NB4 (cell line): ENCODE measurements around the gene STARD3NL.
"Not testable (repeated sequence)": the region's sequence is repeated elsewhere in the genome, so short reads cannot be mapped to it uniquely, and the experiment has no call there.

Experiments used
- DNase-seq: peaks from one replicate; pipeline ENCODE4 v3.0.0; 2010; ENCODE audit warnings: low read depth
- H3K4me3 ChIP-seq: one replicate; pipeline ENCODE4 v1.5.1; 2011; ENCODE audit warnings: mild to moderate bottlenecking, low read depth, low read length, moderate library complexity
- MYC ChIP-seq: IDR thresholded peaks from 2 replicates; pipeline ENCODE4 v1.6.1; 2011; ENCODE audit warnings: low read depth, low read length
- POLR2A ChIP-seq: IDR thresholded peaks from 2 replicates; pipeline ENCODE4 v1.6.1; 2011; ENCODE audit warnings: mild to moderate bottlenecking; ENCODE audit not compliant: insufficient read length; ENCODE audit errors: extremely low read depth
- TF ChIP-seq, protein P1 (sequence below): IDR thresholded peaks from one replicate; pipeline ENCODE4 v1.5.1; 2012; ENCODE audit warnings: low read depth, low read length
- TF ChIP-seq, protein P2 (sequence below): IDR thresholded peaks from 2 replicates; pipeline ENCODE4 v1.6.1; 2011; ENCODE audit warnings: low read depth, low read length

STARD3NL gene

DNA sequence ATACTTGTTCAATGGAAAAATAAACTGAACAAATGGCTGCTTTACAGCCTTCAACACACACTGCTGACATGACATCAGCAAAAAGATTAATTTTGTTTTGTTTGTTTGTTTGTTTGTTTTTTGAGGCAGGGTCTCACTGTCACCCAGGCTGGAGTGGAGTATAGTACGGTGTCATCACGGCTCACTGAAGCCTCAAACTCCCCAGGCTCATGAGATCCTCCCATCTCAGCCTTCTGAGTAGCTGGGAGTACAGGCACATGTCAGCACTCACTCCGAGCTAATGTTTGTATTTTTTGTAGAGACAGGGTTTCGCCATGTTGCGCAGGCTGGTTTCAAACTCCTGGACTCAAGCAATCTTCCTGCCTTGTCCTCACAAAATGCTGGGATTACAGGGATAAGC is 84.5 kb downstream of the STARD3NL start:
- no peak overlapping the region for H3K4me3 ChIP-seq
- no peak for TF ChIP-seq POLR2A
- TF ChIP-seq, protein P1, sequence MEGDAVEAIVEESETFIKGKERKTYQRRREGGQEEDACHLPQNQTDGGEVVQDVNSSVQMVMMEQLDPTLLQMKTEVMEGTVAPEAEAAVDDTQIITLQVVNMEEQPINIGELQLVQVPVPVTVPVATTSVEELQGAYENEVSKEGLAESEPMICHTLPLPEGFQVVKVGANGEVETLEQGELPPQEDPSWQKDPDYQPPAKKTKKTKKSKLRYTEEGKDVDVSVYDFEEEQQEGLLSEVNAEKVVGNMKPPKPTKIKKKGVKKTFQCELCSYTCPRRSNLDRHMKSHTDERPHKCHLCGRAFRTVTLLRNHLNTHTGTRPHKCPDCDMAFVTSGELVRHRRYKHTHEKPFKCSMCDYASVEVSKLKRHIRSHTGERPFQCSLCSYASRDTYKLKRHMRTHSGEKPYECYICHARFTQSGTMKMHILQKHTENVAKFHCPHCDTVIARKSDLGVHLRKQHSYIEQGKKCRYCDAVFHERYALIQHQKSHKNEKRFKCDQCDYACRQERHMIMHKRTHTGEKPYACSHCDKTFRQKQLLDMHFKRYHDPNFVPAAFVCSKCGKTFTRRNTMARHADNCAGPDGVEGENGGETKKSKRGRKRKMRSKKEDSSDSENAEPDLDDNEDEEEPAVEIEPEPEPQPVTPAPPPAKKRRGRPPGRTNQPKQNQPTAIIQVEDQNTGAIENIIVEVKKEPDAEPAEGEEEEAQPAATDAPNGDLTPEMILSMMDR, result no peak
- TF ChIP-seq, protein P2, sequence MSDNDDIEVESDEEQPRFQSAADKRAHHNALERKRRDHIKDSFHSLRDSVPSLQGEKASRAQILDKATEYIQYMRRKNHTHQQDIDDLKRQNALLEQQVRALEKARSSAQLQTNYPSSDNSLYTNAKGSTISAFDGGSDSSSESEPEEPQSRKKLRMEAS, result no peak
- TF ChIP-seq MYC, result no peak
- DNase-seq, result no peak

DNA sequence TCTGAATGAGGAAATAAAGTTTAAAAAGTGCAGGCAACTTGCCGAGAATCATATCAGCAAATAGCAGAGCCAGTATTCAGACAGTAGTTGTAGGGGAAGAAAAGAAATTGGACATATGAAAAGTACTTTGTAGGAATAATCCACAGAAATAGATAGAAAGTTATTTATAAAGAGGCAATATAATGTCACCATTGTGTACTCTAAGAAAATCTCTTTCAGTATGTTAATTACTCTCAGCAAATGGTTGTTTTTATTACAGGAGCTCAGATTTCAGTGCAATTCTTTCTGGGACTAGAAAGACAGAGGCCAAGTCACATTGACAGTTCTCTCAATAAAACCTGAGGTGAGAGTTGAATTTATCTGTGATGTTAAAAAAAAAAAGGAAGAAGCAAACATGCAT is 85.2 kb downstream of the STARD3NL start:
- not testable (repeated sequence) for DNase-seq, H3K4me3 ChIP-seq

DNA sequence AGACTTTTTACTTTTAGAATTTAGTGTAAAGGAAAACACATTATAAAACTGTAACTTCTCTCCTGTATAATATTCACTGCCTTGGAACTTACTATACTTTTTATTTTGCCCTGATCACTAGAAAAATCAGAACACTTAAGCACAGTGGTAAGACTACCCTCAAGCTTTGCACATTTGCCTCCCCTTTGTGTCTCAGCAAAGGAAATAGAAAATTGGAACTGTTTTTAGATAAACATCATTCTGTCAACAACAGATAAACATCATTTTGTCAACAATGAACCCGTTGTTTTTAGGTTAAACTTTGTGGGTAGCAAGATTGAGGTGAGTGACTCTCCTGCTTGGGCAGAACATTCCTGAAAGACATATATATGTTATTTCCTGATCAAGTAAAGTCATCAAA is 86.6 kb downstream of the STARD3NL start:
- DNase-seq, H3K4me3 ChIP-seq: not testable (repeated sequence)

DNA sequence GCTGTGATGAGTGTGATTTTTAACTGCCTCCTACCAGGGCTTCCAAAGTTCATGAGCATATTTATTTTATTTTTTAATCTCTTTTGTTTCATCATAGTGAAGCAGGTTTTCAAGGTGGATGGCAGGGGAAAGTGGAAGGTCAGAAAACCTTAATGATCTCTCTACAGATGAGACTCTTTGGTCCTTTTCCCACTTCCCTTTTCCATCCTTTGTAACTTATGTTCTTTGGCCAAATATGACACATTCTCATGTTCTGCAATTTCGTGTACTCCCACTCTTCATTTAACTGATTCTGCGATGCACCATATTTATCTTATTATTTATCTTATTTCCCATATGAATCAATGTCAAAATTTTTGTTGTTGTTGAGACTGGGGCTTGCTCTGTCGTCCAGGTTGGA is 87.9 kb downstream of the STARD3NL start:
- peak; percentile 61 for DNase-seq
- H3K4me3 ChIP-seq, result not testable (repeated sequence)

DNA sequence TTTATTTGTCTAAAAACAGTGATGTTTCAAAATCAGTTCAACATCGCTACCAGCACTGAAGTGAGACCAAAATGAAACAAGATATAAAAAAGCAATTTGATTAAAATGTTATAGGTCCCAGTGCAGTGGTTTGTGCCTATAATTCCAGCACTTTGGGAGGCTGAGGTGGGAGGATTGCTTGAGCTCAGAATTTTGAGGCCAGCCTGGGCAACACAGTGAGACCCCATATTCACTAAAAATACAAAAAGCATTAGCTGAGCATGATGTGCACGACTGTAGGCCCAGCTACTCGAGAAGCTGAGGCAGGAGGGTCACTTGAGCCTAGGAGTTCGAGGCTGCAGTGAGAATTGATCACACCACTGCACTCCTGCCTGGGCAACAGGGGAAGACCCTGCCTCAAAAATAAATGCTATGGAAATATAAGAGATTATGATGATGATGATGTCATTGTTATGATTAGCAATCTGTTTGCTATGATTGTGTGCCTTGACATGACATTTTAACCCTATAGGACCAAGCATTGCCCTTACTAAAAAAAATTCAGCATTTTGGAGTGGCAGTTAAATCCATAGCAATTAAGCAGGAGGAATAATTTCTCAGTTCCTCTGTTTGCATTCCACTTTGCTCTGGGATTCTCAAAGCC is 91.8 kb downstream of the STARD3NL start:
- not testable (repeated sequence) for DNase-seq, H3K4me3 ChIP-seq

DNA sequence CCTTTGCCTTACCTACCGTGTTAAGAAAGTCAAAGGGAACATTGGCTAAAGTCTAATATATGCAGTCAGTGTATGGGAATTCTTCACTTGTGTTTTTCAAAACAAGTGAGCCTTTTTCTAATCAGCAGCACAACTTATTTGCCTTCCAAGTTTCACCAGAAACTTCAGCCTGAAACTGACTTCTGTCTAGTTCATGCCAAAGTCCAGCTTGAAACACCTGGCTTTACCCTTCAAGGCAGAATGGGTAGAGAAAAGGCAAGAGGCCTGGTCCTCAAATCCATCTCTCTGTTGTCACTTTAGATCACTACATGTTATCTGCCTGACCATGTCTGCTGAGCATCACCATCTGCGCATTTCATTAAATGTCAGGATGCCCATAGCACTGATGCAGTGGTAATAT is 92.4 kb downstream of the STARD3NL start:
- not testable (repeated sequence) for H3K4me3 ChIP-seq, DNase-seq

DNA sequence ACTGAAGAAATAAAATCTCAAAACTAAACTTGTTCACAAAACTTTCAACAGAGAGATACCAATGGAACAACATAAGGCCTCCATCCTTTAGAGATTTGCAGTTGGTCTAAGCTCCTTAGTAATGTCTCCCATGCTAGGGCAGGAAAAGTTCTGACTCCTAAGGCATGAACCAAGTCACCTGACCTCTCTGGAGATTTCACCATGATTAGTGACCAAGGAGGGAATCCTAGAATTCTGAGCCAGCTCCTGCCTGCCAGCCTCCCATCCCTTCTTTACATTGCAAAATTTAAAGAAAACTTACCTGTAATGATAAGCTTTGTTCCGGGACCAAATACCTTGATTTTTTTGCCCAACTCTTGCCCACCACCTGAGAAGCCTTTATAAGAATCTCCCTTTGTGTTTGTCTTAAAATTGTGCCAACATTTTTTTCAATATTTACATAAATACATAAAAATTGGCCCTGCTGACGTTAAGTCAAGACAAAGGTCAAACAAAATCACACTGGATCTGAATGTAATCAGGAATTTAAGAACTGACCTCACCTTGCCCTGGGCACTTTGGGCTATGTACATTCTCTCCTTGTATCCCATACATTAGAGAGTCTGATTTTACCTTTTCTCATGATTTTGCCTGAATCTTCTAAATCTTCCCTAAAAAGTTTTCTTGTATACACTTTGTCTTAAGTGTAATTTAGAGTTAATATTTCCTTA is 95.4 kb downstream of the STARD3NL start, which contains the start of gene TARP:
Gene TARP, minus strand, starts transcription at position 351 of the 710 bp plus-strand sequence.
- H3K4me3 ChIP-seq, result peak within 1 kb of the TSS; percentile 71
- no peak for TF ChIP-seq MYC
- TF ChIP-seq, protein P2, result no peak
- no peak for TF ChIP-seq POLR2A
- TF ChIP-seq, protein P1, result no peak
- DNase-seq, result no peak

DNA sequence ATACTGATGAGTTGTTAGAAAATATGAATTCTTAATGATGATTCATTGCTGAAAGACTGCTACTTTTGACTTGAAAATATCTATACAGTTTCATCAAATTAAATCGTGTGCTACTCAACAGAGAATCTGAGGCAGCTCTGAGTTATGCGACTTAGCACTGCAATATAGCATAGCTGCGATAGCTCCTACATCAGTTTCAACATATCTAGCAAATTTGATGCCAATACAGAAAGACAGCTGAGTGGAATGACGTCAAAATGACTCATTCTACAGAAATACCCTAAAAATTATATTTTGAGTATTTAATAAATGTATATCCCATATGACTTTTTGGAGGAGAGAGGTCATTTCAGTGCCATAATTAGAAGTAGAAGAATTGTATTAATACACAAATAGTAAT is 96.4 kb downstream of the STARD3NL start:
- H3K4me3 ChIP-seq, result peak overlapping the region; percentile 71
- TF ChIP-seq POLR2A, result peak; percentile 33
- TF ChIP-seq MYC, result no peak
- peak; percentile 74 for DNase-seq

DNA sequence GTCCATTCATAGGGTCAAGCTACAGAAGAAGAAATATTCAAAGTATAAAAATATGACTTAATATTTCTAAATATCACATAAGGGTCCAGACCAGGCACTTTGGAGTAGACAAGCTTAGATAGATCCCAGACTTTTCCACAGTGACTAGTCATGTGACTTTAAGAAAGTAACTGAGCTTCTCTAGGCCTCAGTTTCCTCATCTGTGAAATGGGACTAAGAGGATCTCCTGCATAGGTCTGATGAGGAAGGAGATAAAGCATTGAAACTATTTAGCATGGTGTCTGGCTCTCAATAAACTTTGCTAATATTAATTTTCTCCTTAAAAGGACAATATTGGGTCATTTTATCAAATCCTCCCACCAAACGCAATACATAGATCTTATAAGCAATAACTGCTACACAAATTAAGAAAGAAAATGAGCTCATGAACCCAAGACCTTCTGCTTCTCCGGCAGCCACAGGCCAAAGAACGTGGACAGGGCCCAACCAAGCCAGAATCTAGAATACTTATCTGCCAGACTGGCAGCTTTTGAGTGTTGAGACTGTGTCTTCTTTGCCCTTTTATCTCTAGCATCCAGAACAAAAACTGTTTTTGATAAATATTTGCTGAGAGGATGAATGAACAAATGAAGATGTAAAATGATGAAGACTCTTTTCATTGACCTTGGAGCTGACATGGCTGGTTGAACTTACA is 97.0 kb downstream of the STARD3NL start:
- TF ChIP-seq, protein P2, result no peak
- TF ChIP-seq MYC (no peak), POLR2A (no peak)
- TF ChIP-seq, protein P1, result no peak
- H3K4me3 ChIP-seq, result peak overlapping the region; percentile 71
- peak; percentile 51 for DNase-seq
